Right lobe of liver (tissue), 6 donors: ENCODE results near the gene BLMH. TPM values are rescaled to one million over a fixed set of nuclear protein-coding genes. Genes with fewer than 3 reads are reported as not detected.
A peak's percentile ranks its signal among the peaks of the same experiment; 100 is the strongest.

Experiments used
- ATAC-seq, 4 donors: fragments of 200-7000 bp; cut with Tn5 transposase; one replicate each; pipeline ENCODE4 v1.9.1; 2020; ENCODE audit warnings: mild to moderate bottlenecking in 4 of 4, moderate library complexity in 4 of 4
- DNase-seq, 3 donors: peaks; one replicate each; pipeline ENCODE4 v3.0.0-alpha.2; 2020
- H3K27ac ChIP-seq, 3 donors: fragments of 200-600 bp; one replicate each; pipeline ENCODE4 v1.8.0; 2022
- H3K27me3 ChIP-seq, 2 donors: fragments of 200-600 bp; one replicate each; pipeline ENCODE4 v1.8.0; 2022
- H3K36me3 ChIP-seq, 4 donors: fragments of 200-600 bp; sonication (generic) in 1 of 4; one replicate each; pipeline versions ENCODE4 v1.5.1 to v1.8.0; 2017 to 2022; ENCODE audit warnings: control low read depth in 1 of 4
- H3K4me1 ChIP-seq, 4 donors: fragments of 200-600 bp; sonication (generic) in 1 of 4; one replicate each; pipeline versions ENCODE4 v1.5.1 to v1.8.0; 2017 to 2022; ENCODE audit warnings: control low read depth in 1 of 4
- H3K4me3 ChIP-seq, 3 donors: fragments of 200-600 bp; one replicate each; pipeline ENCODE4 v1.8.0; 2022
- H3K9me3 ChIP-seq, 4 donors: fragments of 200-600 bp; sonication (generic) in 1 of 4; one replicate each; pipeline versions ENCODE4 v1.5.1 to v1.8.0; 2017 to 2022; ENCODE audit warnings: control low read depth in 1 of 4
- POLR2A ChIP-seq: fragments of 450-650 bp; IDR thresholded peaks from one replicate; pipeline ENCODE4 v1.6.1; 2017; ENCODE audit warnings: antibody characterized with exemption, mild to moderate bottlenecking
- WGBS: methylation state at CpG from one replicate; pipeline ENCODE4 v1.1.6; 2018; ENCODE audit warnings: low coverage, low lambda C conversion rate; ENCODE audit not compliant: insufficient coverage; ENCODE audit errors: missing lambda C conversion rate; 5-methylcytosine and 5-hydroxymethylcytosine counted together
- intact Hi-C, 2 donors: fragments of 100-400 bp; cut with DNase I; formaldehyde crosslinking; loops; one replicate each; pipeline versions ENCODE4 v1.11.2 to v1.14.1; 2022
- total RNA-seq, 6 experiments: library from RNA; depleted of rRNA in 2 of 6; stranded (reverse); fragments of >200 nt in 2 of 6; fragmentation: NEBNext Ultra II Directional in 3 of 6; extraction: Animal tissue kit (Norgen Biotek cat#: 25700) in 3 of 6; gene quantifications; one replicate each; pipeline versions ENCODE4 v1.1.0 to v1.2.4, GENCODE V29; 2016 to 2023
- TF ChIP-seq, protein P1 (sequence below), 4 donors: fragments of 200-600 bp in 3 of 4; fragments of 450-650 bp in 1 of 4; IDR thresholded peaks; one replicate each; pipeline versions ENCODE4 v1.5.1 to v1.8.0; 2016 to 2022; ENCODE audit warnings: antibody characterized with exemption in 4 of 4, mild to moderate bottlenecking in 2 of 4
- donor health status: DM: no; HTN: yes; CAD: no.
- donor health status: DM: no; HTN: no; CAD: no.
- donor health status: DM: no; HTN: no; CAD: no.
- donor health status: DM: no; HTN: yes; CAD: no.
- donor health status: DM: no; HTN: yes; CAD: no.

The BLMH gene
- total RNA-seq, 6 experiments from 2014 or later: 7.0 to 9.2 (median 7.3) TPM

DNA sequence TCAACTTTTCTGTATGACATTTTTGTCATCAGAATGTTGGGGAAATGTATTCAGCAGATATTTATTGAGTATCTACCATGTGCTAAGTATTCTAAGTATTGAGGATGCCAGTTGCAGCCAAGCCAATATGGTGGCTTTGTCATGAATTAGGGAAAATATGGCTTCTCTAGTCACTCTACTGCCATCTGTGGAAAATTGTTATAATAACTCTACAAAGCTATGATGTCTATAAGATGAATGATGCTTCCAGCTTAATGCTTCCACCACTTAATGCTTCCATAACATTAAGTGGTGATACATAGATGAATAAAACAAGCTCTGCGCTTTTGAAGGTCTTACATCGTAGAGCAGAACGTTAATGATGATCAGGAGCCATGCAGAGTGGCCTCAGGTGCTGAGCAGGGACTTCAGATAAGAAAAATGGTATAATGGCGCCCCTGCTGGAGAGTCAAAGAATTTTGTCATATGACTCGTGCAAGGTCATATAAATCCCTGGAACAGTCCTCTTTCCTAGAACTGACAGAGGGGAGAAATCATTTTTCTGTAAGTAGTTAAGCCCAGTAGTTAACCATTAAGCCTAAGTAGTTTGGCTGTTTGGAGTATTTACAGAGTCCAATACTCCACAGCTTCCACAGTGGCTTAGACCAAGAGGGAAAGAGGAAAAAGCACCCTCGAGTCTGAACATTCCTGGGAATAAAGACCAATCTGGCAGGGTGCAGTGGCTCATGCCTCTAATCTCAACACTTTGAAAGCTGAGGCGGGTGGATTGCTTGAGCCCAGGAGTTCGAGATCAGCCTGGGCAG lies 44.8 kb upstream of the BLMH start:
- DNase-seq (no peak), ATAC-seq (peak; percentile 49 to 78 (median 57))
- intact Hi-C loops: no loop called here
- peaks cover 0 to 36% (median 7%) of the 10 kb centered on the region in 4 donors for H3K4me1 ChIP-seq
- no peak for TF ChIP-seq POLR2A
- TF ChIP-seq, protein P1, sequence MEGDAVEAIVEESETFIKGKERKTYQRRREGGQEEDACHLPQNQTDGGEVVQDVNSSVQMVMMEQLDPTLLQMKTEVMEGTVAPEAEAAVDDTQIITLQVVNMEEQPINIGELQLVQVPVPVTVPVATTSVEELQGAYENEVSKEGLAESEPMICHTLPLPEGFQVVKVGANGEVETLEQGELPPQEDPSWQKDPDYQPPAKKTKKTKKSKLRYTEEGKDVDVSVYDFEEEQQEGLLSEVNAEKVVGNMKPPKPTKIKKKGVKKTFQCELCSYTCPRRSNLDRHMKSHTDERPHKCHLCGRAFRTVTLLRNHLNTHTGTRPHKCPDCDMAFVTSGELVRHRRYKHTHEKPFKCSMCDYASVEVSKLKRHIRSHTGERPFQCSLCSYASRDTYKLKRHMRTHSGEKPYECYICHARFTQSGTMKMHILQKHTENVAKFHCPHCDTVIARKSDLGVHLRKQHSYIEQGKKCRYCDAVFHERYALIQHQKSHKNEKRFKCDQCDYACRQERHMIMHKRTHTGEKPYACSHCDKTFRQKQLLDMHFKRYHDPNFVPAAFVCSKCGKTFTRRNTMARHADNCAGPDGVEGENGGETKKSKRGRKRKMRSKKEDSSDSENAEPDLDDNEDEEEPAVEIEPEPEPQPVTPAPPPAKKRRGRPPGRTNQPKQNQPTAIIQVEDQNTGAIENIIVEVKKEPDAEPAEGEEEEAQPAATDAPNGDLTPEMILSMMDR (IDR thresholded peaks at IDR 0.05): peak; percentile 61 to 86 (median 63)
- H3K27ac ChIP-seq: peak overlapping the region in 1 of 3 donors; percentile 6
- H3K4me3 ChIP-seq: no peak overlapping the region
- H3K9me3 ChIP-seq: no peaks in the 10 kb centered on the region
- WGBS: 34% methylated on average over 8 of the region's 8 CpGs
- H3K27me3 ChIP-seq: no peaks in the 10 kb centered on the region
- no peaks in the 10 kb centered on the region for H3K36me3 ChIP-seq

DNA sequence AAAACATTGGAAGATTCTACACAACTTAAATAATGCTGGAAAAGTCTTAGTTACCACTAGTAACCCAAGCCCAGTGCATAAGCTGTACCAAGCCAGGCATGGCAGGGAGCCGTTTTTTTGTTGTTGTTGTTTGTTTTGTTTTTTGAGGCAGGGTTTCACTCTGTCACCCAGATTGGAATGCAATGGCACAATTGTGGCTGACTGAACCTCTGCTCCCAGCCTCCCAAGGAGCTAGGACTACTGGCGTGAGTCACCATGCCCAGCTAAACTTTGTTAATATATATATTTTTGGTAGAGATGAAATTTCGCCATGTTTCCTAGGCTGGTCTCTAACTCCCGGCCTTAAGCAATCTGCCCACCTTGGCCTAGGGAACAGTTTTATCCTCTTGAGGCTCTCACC lies 42.7 kb upstream of the BLMH start:
- 71% methylated on average over 4 of the region's 4 CpGs for WGBS
- DNase-seq (no peak), ATAC-seq (no peak)
- H3K4me3 ChIP-seq: no peak overlapping the region
- peaks cover 0 to 28% (median 7%) of the 10 kb centered on the region in 4 donors for H3K4me1 ChIP-seq
- H3K36me3 ChIP-seq: no peaks in the 10 kb centered on the region
- intact Hi-C loops: no loop called here
- H3K27ac ChIP-seq: no peak overlapping the region
- TF ChIP-seq, protein P1 (IDR thresholded peaks at IDR 0.05): no peak
- TF ChIP-seq POLR2A: no peak
- no peaks in the 10 kb centered on the region for H3K9me3 ChIP-seq
- no peaks in the 10 kb centered on the region for H3K27me3 ChIP-seq

DNA sequence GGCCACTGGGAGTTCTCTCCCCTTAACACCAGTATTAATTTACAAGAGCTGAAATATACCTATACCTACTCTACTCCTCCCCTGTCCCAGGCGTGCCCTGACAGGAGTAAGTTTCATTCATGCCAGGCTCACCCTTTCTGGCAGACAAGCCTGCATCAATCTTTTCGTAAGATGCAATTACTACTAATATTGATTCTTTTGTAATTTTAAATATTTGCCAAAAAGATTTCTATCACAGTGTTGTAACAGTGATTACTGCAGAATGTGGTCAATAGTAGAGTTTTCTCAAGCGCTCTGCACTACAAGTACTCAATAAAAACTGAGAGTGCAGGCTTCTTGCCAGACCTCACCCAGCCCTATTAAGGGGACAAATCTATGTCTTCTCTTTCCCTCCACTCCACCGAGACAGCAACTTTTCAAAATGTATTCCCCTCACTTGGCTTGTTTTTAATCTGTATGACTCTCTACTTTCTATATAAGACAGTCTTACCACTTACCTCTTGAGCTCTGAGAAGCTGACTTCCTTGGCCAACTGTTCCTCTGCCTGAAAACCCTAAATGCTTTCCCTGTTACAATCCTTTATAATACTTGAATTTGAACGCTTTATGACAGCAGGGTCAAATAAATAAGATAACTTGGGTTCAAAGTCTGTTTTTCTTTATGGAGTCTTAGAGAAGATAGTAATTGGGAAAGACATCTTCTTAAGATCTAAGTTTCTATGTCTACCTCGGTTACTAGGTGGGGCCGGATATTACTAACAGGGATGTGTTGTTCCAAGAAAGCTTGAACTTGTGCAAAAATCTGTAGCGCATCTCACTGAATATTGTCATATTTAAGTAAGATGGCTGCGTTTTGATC lies 42.0 kb upstream of the BLMH start, which contains the start of gene TMIGD1:
Gene TMIGD1 (minus strand): TSS at position 555 of the 858 bp plus-strand sequence. CDS start 1,924 bp downstream, outside the sequence.
- peak; percentile 46 to 57 (median 56) for ATAC-seq
- intact Hi-C loops: no loop called here

DNA sequence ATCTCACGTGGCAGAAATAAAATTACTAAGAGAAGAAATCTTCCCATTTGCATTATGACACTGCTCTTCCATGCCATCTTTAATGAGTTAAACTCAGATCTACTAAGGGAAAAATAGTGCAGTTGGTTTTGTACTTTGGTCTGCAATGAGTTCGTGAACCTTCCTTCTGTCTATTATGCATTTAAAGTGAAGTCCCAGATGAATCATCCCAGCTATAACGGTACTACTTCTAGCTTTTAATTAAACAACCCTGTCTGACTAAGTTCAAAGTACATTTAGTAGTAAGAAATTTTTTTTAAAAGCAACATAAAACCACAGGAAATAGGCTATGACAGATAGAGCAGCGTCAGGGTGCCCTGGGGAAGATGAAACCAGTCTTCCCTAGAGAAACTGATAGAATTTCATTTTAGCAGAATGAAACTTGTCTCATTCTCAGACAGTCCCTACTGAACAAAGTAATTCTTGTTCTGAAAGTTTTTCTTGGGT lies 40.4 kb upstream of the BLMH start:
- no peak overlapping the region for H3K27ac ChIP-seq
- H3K27me3 ChIP-seq: peaks cover 0 to 5% of the 10 kb centered on the region in 2 donors
- no peaks in the 10 kb centered on the region for H3K36me3 ChIP-seq
- H3K4me1 ChIP-seq: peaks cover 0 to 18% (median 4%) of the 10 kb centered on the region in 4 donors
- H3K9me3 ChIP-seq: no peaks in the 10 kb centered on the region
- 23% methylated on average over 4 of the region's 4 CpGs for WGBS
- ATAC-seq: peak in 2 of 4 donors; percentile 55 to 69
- intact Hi-C loops: no loop called here
- no peak for TF ChIP-seq POLR2A
- no peak overlapping the region for H3K4me3 ChIP-seq
- DNase-seq: no peak

More for the DNA sequence above, 42.0 kb upstream of the BLMH start, which contains the start of gene TMIGD1:
- no peaks in the 10 kb centered on the region for H3K36me3 ChIP-seq
- no peak for DNase-seq
- peaks cover 0 to under 1% of the 10 kb centered on the region in 2 donors for H3K27me3 ChIP-seq
- H3K4me1 ChIP-seq: peaks cover 0 to 28% (median 7%) of the 10 kb centered on the region in 4 donors
- H3K27ac ChIP-seq: no peak within 1 kb of the TSS
- H3K4me3 ChIP-seq: no peak within 1 kb of the TSS
- no peaks in the 10 kb centered on the region for H3K9me3 ChIP-seq
- 46% methylated on average over 9 of the region's 9 CpGs for WGBS
- no peak for TF ChIP-seq POLR2A
- TF ChIP-seq, protein P1 (IDR thresholded peaks at IDR 0.05): no peak
